GM12878 (cell line): Measurements from ENCODE around the gene OR1I1. TPM values are rescaled to one million over a fixed set of nuclear protein-coding genes. Genes with fewer than 3 reads are reported as not detected.

Experiments used
- ATAC-seq: fragments of 200-7000 bp; cut with Tn5 transposase; 3 replicates; pipeline ENCODE4 v1.9.1; 2020; ENCODE audit warnings: mild to moderate bottlenecking, moderate library complexity
- BruUV-seq: library from RNA; stranded (reverse); fragments of 400-500 nt; replicated peaks from 2 replicates; lab custom pipeline; 2021; lab: Mats Ljungman, UMichigan
- CTCF ChIA-PET: fragments of 300-600 bp; sonication (Branson Sonifier 250); formaldehyde crosslinking; extraction: SDS; loops from one replicate; lab custom pipeline; 2021; ENCODE audit warnings: inconsistent platforms; lab: Yijun Ruan, JAX
- POLR2A ChIA-PET: fragments of 350-600 bp; formaldehyde crosslinking; extraction: SDS; loops from one replicate; lab custom pipeline; 2021; ENCODE audit warnings: inconsistent platforms; lab: Charles Lee
- RAD21 ChIA-PET: fragments of 300-600 bp; sonication (Branson Sonifier 250); formaldehyde crosslinking; loops from one replicate; lab custom pipeline; 2023; ENCODE audit warnings: antibody characterized with exemption; ENCODE audit not compliant: unreplicated experiment; lab: Charles Lee
- SMC1A ChIA-PET: fragments of 300-600 bp; sonication (Branson Sonifier 250); formaldehyde crosslinking; loops from one replicate; lab custom pipeline; 2023; ENCODE audit not compliant: unreplicated experiment, uncharacterized antibody; lab: Charles Lee
- DNase-seq: peaks from one replicate; pipeline ENCODE4 v3.0.0-alpha.2; 2011; ENCODE audit warnings: low read depth, low spot score
- FAIRE-seq: peaks from 3 replicates; lab custom pipeline; 2011; peaks lifted over from hg19 to GRCh38; lab: Jason Lieb, UNC
- H2AFZ ChIP-seq: 2 replicates; pipeline ENCODE4 v1.6.0; 2011; ENCODE audit warnings: low read depth, low read length, control low read depth; ENCODE audit not compliant: control insufficient read depth
- H3K27ac ChIP-seq: 2 replicates; pipeline ENCODE4 v1.5.1; 2011; ENCODE audit warnings: control low read depth; ENCODE audit not compliant: control insufficient read depth, insufficient read depth
- H3K27me3 ChIP-seq, 2 experiments: replicated peaks in 1 of 2; 2 replicates each; pipeline versions ENCODE4 v1.6.0 to v1.6.1; 2011; ENCODE audit warnings: low read length in 1 of 2; ENCODE audit not compliant: control insufficient read depth in 2 of 2, insufficient read depth in 2 of 2
- H3K36me3 ChIP-seq, 2 experiments: 2 replicates each; pipeline ENCODE4 v1.5.1; 2011; ENCODE audit warnings: low read length in 1 of 2; ENCODE audit not compliant: control insufficient read depth in 2 of 2, insufficient read depth in 2 of 2
- H3K4me1 ChIP-seq: 2 replicates; pipeline ENCODE4 v1.6.1; 2011; ENCODE audit warnings: mild to moderate bottlenecking, low read length, moderate library complexity, mixed read lengths; ENCODE audit not compliant: control insufficient read depth, insufficient read depth
- H3K4me2 ChIP-seq: 2 replicates; pipeline ENCODE4 v1.6.0; 2011; ENCODE audit warnings: control low read depth; ENCODE audit not compliant: control insufficient read depth, insufficient read depth
- H3K4me3 ChIP-seq: fragments of 200-600 bp; sonication (generic); 2 replicates; pipeline ENCODE4 v1.5.1; 2016
- H3K79me2 ChIP-seq: 2 replicates; pipeline ENCODE4 v1.6.0; 2011; ENCODE audit warnings: low read length; ENCODE audit not compliant: control insufficient read depth, insufficient read depth
- H3K9ac ChIP-seq: 2 replicates; pipeline ENCODE4 v1.8.0; 2011; ENCODE audit warnings: low read length, control low read depth, mixed read lengths; ENCODE audit not compliant: control insufficient read depth, insufficient read depth
- H3K9me3 ChIP-seq: replicated peaks from 3 replicates; pipeline ENCODE4 v1.5.1; 2011; ENCODE audit warnings: mild to moderate bottlenecking, low read length; ENCODE audit not compliant: control insufficient read depth, insufficient read depth
- H4K20me1 ChIP-seq: 2 replicates; pipeline ENCODE4 v1.6.0; 2011; ENCODE audit not compliant: control insufficient read depth, insufficient read depth
- CHD2 ChIP-seq: IDR thresholded peaks from 2 replicates; pipeline ENCODE4 v1.6.1; 2011; ENCODE audit warnings: low read depth, low read length, improper control_type of control experiment, borderline replicate concordance
- DPF2 ChIP-seq: fragments of 450-650 bp; IDR thresholded peaks from 2 replicates; pipeline ENCODE4 v1.6.1; 2017; ENCODE audit warnings: mild to moderate bottlenecking
- EGR1 ChIP-seq, 2 experiments: IDR thresholded peaks; 1 replicate in 1 of 2; 2 replicates in 1 of 2; pipeline ENCODE4 v1.6.1; 2011 to 2012; ENCODE audit warnings: low read depth in 2 of 2, low read length in 2 of 2, borderline replicate concordance in 1 of 2, mild to moderate bottlenecking in 1 of 2, moderate library complexity in 1 of 2
- MEF2B ChIP-seq: fragments of 450-650 bp; IDR thresholded peaks from 2 replicates; pipeline ENCODE4 v1.6.1; 2018; ENCODE audit warnings: mild to moderate bottlenecking, moderate library complexity; ENCODE audit not compliant: partially characterized antibody, poor library complexity, severe bottlenecking
- NBN ChIP-seq: fragments of 450-650 bp; IDR thresholded peaks from 2 replicates; pipeline ENCODE4 v1.6.1; 2016
- NFYA ChIP-seq: IDR thresholded peaks from 2 replicates; pipeline ENCODE4 v1.6.1; 2011; ENCODE audit warnings: low read depth, mild to moderate bottlenecking, low read length, improper control_type of control experiment, borderline replicate concordance
- NR2C2 ChIP-seq: IDR thresholded peaks from 2 replicates; pipeline ENCODE4 v1.6.1; 2011; ENCODE audit warnings: borderline replicate concordance, low read depth; ENCODE audit not compliant: control insufficient read depth, insufficient read length
- PML ChIP-seq: IDR thresholded peaks from 2 replicates; pipeline ENCODE4 v1.6.1; 2012; ENCODE audit warnings: low read length, inconsistent platforms
- TCF7 ChIP-seq: IDR thresholded peaks from 2 replicates; pipeline ENCODE4 v1.6.1; 2014; ENCODE audit warnings: antibody characterized with exemption, borderline replicate concordance
- WGBS: methylation state at CpG from one replicate; pipeline ENCODE4 v1.1.6; 2016; ENCODE audit warnings: low lambda C conversion rate; ENCODE audit not compliant: insufficient replicate concordance, insufficient coverage; ENCODE audit errors: missing lambda C conversion rate; 5-methylcytosine and 5-hydroxymethylcytosine counted together
- in situ Hi-C: fragments of 300-500 bp; cut with MboI; formaldehyde crosslinking; loops from 9 replicates; pipeline ENCODE4 v1.14.3; 2018; ENCODE audit warnings: mixed read lengths
- intact Hi-C: fragments of 100-400 bp; cut with micrococcal nuclease; formaldehyde crosslinking; loops from one replicate; pipeline ENCODE4 v1.14.2; 2022; ENCODE audit not compliant: unreplicated experiment
- polyA plus RNA-seq, 11 experiments: library from polyadenylated mRNA; depleted of rRNA in 4 of 11; unstranded in 6 of 11; stranded (reverse) in 5 of 11; fragments of >200 nt; fragmentation: Nextera tagmentation in 4 of 11; fragmentation: Illumina TruSeq in 1 of 11; extraction: Ambion mirVana in 4 of 11; extraction: Trizol in 1 of 11; gene quantifications; 1 replicate in 1 of 11; 2 replicates in 10 of 11; pipeline versions ENCODE4 v1.2.1 to v1.2.3, GENCODE V29; 2011 to 2016; ENCODE audit warnings: inconsistent platforms in 2 of 11, missing spikeins in 2 of 11, low read depth in 1 of 11
- total RNA-seq, 4 experiments: library from RNA; depleted of rRNA in 3 of 4; stranded (reverse); fragments of >200 nt in 3 of 4; fragmentation: Illumina TruSeq in 1 of 4; extraction: Trizol in 1 of 4; gene quantifications; 2 replicates each; pipeline versions ENCODE4 v1.2.1 to v1.2.3, GENCODE V29; 2013 to 2021
- TF ChIP-seq, protein P1 (sequence below): fragments of 450-650 bp; IDR thresholded peaks from 2 replicates; pipeline ENCODE4 v1.6.1; 2016; ENCODE audit warnings: mild to moderate bottlenecking
- TF ChIP-seq, protein P2 (sequence below): IDR thresholded peaks from 2 replicates; pipeline ENCODE4 v1.6.1; 2011; ENCODE audit warnings: low read depth, low read length, improper control_type of control experiment, borderline replicate concordance
- TF ChIP-seq, protein P3 (sequence below): IDR thresholded peaks from 2 replicates; pipeline ENCODE4 v1.6.1; 2012; ENCODE audit warnings: low read depth, low read length, improper control_type of control experiment

The OR1I1 gene
- total and polyA plus RNA-seq, 10 of the 15 experiments (the other 5 are each of a cell fraction or from before 2014, with no cell fraction given): not detected

DNA sequence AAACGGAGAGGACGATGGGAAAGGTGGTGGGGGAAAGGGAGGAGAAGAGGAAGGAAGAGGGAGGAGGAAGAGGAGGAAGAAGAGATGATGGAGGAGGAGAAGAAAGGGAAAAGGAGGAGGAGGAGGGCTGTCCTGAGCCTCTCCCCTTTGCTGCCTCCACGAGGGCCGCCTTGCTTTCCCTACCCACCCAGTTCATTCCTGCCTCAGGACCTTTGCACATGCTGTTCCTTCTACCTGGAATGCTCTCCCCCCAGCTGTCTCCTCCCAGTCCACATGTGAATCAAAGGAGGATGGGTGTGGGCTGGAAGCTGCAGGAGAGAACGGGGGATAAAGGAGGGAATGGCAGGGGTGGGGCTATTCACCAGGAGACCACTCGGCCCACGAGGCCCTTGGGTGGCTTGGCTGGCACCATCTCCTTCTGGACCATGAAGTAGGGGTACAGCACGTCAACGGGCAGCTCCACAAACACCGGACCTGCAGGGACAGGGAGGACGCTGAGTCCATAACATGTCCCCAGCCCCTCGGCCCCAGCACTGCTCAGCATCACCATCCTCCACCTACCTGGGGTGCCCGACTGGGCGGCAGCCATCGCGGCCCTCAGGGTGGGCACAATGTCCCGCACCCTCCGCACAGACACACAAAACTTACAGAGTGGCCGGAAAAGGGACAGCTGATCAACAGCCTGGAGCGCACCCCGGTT is 40.5 kb downstream of the OR1I1 start:
- WGBS: 98% methylated on average over 18 of the region's 21 CpGs
- TF ChIP-seq TCF7 (no peak), MEF2B (no peak), NFYA (no peak), PML (no peak), EGR1 (IDR thresholded peaks at IDR 0.05; ENCODE audit: borderline replicate concordance in 1 of 2, low read depth in 2 of 2, low read length in 2 of 2) (no peak), NBN (no peak), NR2C2 (no peak), DPF2 (no peak), CHD2 (no peak)
- TF ChIP-seq, protein P1, sequence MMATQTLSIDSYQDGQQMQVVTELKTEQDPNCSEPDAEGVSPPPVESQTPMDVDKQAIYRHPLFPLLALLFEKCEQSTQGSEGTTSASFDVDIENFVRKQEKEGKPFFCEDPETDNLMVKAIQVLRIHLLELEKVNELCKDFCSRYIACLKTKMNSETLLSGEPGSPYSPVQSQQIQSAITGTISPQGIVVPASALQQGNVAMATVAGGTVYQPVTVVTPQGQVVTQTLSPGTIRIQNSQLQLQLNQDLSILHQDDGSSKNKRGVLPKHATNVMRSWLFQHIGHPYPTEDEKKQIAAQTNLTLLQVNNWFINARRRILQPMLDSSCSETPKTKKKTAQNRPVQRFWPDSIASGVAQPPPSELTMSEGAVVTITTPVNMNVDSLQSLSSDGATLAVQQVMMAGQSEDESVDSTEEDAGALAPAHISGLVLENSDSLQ: no peak
- TF ChIP-seq, protein P2, sequence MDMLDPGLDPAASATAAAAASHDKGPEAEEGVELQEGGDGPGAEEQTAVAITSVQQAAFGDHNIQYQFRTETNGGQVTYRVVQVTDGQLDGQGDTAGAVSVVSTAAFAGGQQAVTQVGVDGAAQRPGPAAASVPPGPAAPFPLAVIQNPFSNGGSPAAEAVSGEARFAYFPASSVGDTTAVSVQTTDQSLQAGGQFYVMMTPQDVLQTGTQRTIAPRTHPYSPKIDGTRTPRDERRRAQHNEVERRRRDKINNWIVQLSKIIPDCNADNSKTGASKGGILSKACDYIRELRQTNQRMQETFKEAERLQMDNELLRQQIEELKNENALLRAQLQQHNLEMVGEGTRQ: no peak
- TF ChIP-seq, protein P3, sequence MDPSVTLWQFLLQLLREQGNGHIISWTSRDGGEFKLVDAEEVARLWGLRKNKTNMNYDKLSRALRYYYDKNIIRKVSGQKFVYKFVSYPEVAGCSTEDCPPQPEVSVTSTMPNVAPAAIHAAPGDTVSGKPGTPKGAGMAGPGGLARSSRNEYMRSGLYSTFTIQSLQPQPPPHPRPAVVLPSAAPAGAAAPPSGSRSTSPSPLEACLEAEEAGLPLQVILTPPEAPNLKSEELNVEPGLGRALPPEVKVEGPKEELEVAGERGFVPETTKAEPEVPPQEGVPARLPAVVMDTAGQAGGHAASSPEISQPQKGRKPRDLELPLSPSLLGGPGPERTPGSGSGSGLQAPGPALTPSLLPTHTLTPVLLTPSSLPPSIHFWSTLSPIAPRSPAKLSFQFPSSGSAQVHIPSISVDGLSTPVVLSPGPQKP: no peak
- Histone ChIP-seq H3K79me2 (peaks cover 7% of the 10 kb centered on the region), H3K4me1 (peaks cover 6% of the 10 kb centered on the region), H3K9me3 (no peaks in the 10 kb centered on the region), H3K27ac (no peak overlapping the region), H4K20me1 (no peaks in the 10 kb centered on the region), H3K9ac (no peak overlapping the region), H3K36me3 (peaks cover 5 to 9% of the 10 kb centered on the region in 2 experiments; a peak in 3 of 4 replicates), H3K4me3 (no peak overlapping the region), H3K27me3 (no peaks in the 10 kb centered on the region), H3K4me2 (no peak overlapping the region), H2AFZ (no peak overlapping the region)
- FAIRE-seq (no peak), ATAC-seq (no peak), DNase-seq (no peak)
- ChIA-PET CTCF (no interaction called here), SMC1A (interaction anchor here (0.6 kb wide), 1 partner anchor 1563 kb away, joined by 3 read pairs; no protein-coding TSS in a partner anchor), RAD21 (no interaction called here), POLR2A (interaction anchor here (0.7 kb wide), 1 partner anchor 372 kb away, joined by 6 read pairs; no protein-coding TSS in a partner anchor)
- intact Hi-C loops: no loop called here
- no TSS peak for BruUV-seq
- in situ Hi-C loops: no loop called here
